Vagina (tissue), 2 donors: ENCODE data around the gene SPINK4. TPM values are rescaled to one million over a fixed set of nuclear protein-coding genes. Genes with fewer than 3 reads are reported as not detected.
A peak's percentile ranks its signal among the peaks of the same experiment; 100 is the strongest.

Experiments
- DNase-seq, 2 donors: peaks; one replicate each; pipeline ENCODE4 v3.0.0-alpha.2; 2017; ENCODE audit errors: extremely low spot score in 2 of 2
- H3K27ac ChIP-seq: fragments of 200-600 bp; sonication (generic); one replicate; pipeline ENCODE4 v1.5.1; 2019
- H3K27me3 ChIP-seq: fragments of 200-600 bp; sonication (generic); one replicate; pipeline ENCODE4 v1.5.1; 2019
- H3K36me3 ChIP-seq, 2 donors: fragments of 200-600 bp; sonication (generic); one replicate each; pipeline ENCODE4 v1.5.1; 2017 to 2019
- H3K4me1 ChIP-seq: fragments of 200-600 bp; sonication (generic); one replicate; pipeline ENCODE4 v1.5.1; 2019
- H3K4me3 ChIP-seq, 2 donors: fragments of 200-600 bp; sonication (generic); 1 replicate in 1 of 2; 2 replicates in 1 of 2; pipeline ENCODE4 v1.5.1; 2016 to 2019
- H3K9me3 ChIP-seq: fragments of 200-600 bp; sonication (generic); one replicate; pipeline ENCODE4 v1.5.1; 2019
- CTCF ChIP-seq, 3 experiments: fragments of 450-650 bp in 2 of 3; fragments of 200-600 bp in 1 of 3; sonication (generic) in 1 of 3; IDR thresholded peaks; one replicate each; pipeline ENCODE4 v1.5.1; 2017 to 2019; ENCODE audit warnings: antibody characterized with exemption in 3 of 3, mild to moderate bottlenecking in 2 of 3, moderate library complexity in 2 of 3
- POLR2A ChIP-seq, 2 donors: fragments of 450-650 bp; IDR thresholded peaks; one replicate each; pipeline ENCODE4 v1.6.1; 2017; ENCODE audit warnings: antibody characterized with exemption in 2 of 2, mild to moderate bottlenecking in 2 of 2, moderate library complexity in 2 of 2
- POLR2AphosphoS5 ChIP-seq, 2 donors: sonication (generic); formaldehyde crosslinking; IDR thresholded peaks; one replicate each; pipeline ENCODE4 v1.9.0; 2017; ENCODE audit warnings: antibody characterized with exemption in 2 of 2, mild to moderate bottlenecking in 2 of 2, low read depth in 1 of 2; ENCODE audit not compliant: insufficient read depth in 1 of 2
- intact Hi-C: fragments of 100-400 bp; cut with DNase I; formaldehyde crosslinking; loops from one replicate; pipeline ENCODE4 v1.15.1; 2023
- total RNA-seq: library from RNA; depleted of rRNA; stranded (reverse); fragments of >200 nt; gene quantifications from one replicate; pipeline ENCODE4 v1.2.3, GENCODE V29; 2016

Gene SPINK4
- total RNA-seq, 1 donor from 2014 or later: not detected

GRCh38 chr9:33232815-33233214 lies 7.2 kb upstream of the SPINK4 start:
- DNase-seq: no peak

GRCh38 chr9:33233626-33234342 lies 6.2 kb upstream of the SPINK4 start:
- intact Hi-C loops: no loop called here

More at GRCh38 chr9:33232815-33233214, 7.2 kb upstream of the SPINK4 start:
- intact Hi-C loops: no loop called here
- H3K36me3 ChIP-seq: no peaks in the 10 kb centered on the region
- no peaks in the 10 kb centered on the region for H3K9me3 ChIP-seq
- TF ChIP-seq POLR2A (IDR thresholded peaks at IDR 0.05) (no peak), POLR2AphosphoS5 (IDR thresholded peaks at IDR 0.05; ENCODE audit: insufficient read depth in 1 of 2, low read depth in 1 of 2) (no peak), CTCF (IDR thresholded peaks at IDR 0.05) (no peak)
- H3K4me3 ChIP-seq: no peak overlapping the region
- no peaks in the 10 kb centered on the region for H3K27me3 ChIP-seq
- H3K4me1 ChIP-seq: no peaks in the 10 kb centered on the region
- H3K27ac ChIP-seq: peak overlapping the region; percentile 63

DNA sequence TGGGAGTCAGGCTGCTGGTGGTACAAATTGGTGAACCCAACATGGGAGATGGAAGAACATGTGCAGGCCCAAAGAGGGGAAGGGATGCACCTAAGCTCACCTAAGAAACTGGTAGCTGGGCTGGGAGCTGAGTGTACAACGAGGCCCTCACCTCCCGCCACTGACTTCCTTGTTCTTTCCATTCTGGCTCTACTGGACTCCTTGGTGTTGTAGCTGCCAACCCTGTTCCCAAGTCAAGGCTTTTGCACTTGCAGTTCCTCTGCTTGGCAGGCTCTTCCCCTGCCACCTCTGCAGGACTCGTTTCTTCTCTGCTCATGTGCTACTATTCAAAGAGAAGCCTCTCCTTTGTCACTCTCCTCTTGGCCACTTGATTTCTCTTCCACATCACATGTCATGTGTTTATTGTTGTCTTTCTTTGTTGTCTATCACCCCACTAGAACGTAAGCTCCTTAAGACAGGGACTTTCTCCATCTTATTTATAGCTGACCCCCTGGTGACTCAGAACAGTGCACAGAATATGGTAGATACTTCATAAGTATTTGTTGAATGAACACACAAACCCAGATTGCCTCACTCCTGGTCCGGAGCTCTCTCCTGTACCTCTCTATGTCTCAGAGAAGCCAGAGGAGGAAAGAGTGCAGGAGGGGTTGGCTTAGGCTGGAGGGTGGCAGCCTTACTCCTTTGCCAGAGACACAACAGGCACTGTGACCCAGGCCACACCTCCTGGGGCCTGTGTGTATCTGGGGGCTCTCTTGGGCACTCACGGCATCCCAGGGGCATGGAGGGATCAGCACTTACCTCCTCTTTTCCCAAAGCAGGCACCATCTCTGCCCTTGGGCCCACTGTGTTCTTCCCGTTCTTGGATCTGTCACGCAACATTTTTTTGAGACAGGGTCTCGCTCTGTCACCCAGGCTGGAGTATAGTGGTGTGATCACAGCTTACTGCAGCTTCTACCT lies 5.2 kb upstream of the SPINK4 start:
- Histone ChIP-seq H3K36me3 (no peaks in the 10 kb centered on the region), H3K4me1 (no peaks in the 10 kb centered on the region), H3K27me3 (no peaks in the 10 kb centered on the region), H3K27ac (peak overlapping the region; percentile 58), H3K9me3 (no peaks in the 10 kb centered on the region), H3K4me3 (no peak overlapping the region)
- TF ChIP-seq POLR2A (IDR thresholded peaks at IDR 0.05) (no peak), CTCF (IDR thresholded peaks at IDR 0.05) (no peak), POLR2AphosphoS5 (IDR thresholded peaks at IDR 0.05; ENCODE audit: insufficient read depth in 1 of 2, low read depth in 1 of 2) (no peak)
- no peak for DNase-seq
- intact Hi-C loops: no loop called here

More at GRCh38 chr9:33233626-33234342, 6.2 kb upstream of the SPINK4 start:
- no peak for DNase-seq
- TF ChIP-seq POLR2A (IDR thresholded peaks at IDR 0.05) (no peak), POLR2AphosphoS5 (IDR thresholded peaks at IDR 0.05; ENCODE audit: insufficient read depth in 1 of 2, low read depth in 1 of 2) (peak; percentile 45 to 53), CTCF (IDR thresholded peaks at IDR 0.05) (no peak)
- no peaks in the 10 kb centered on the region for H3K9me3 ChIP-seq
- H3K4me1 ChIP-seq: no peaks in the 10 kb centered on the region
- no peaks in the 10 kb centered on the region for H3K27me3 ChIP-seq
- peak overlapping the region; percentile 63 for H3K27ac ChIP-seq
- H3K36me3 ChIP-seq: no peaks in the 10 kb centered on the region
- no peak overlapping the region for H3K4me3 ChIP-seq

GRCh38 chr9:33236571-33236970 lies 3.4 kb upstream of the SPINK4 start:
- no peaks in the 10 kb centered on the region for H3K4me1 ChIP-seq
- TF ChIP-seq CTCF (IDR thresholded peaks at IDR 0.05) (no peak), POLR2A (IDR thresholded peaks at IDR 0.05) (no peak), POLR2AphosphoS5 (IDR thresholded peaks at IDR 0.05; ENCODE audit: insufficient read depth in 1 of 2, low read depth in 1 of 2) (no peak)
- intact Hi-C loops: no loop called here

More at GRCh38 chr9:33236571-33236970, 3.4 kb upstream of the SPINK4 start:
- Histone ChIP-seq H3K36me3 (no peaks in the 10 kb centered on the region), H3K9me3 (no peaks in the 10 kb centered on the region), H3K27ac (no peak overlapping the region), H3K4me3 (no peak overlapping the region), H3K27me3 (no peaks in the 10 kb centered on the region)
- DNase-seq: no peak
